Measurements from ENCODE around the gene UBQLN4.

GRCh38 chr1:156064615-156065014 lies 11.0 kb upstream of the UBQLN4 start:
- TF ChIP-seq POLR2A (IDR thresholded peaks at IDR 0.05; ENCODE audit: low read length) (no peak), GATA1 (IDR thresholded peaks at IDR 0.05; ENCODE audit: low read depth, low read length) (no peak)
